IMR-90 (cell line): ENCODE results near the gene C17orf78.

Experiments
- MXI1 ChIP-seq: IDR thresholded peaks from 2 replicates; pipeline ENCODE4 v1.6.1; 2012; ENCODE audit warnings: low read depth, mild to moderate bottlenecking, low read length, moderate library complexity, borderline replicate concordance
- TF ChIP-seq, protein P1 (sequence below): conservative IDR thresholded peaks from 2 replicates; pipeline ENCODE4 v1.5.1; 2012; ENCODE audit warnings: mild to moderate bottlenecking, low read depth, low read length, improper control_type of control experiment

DNA sequence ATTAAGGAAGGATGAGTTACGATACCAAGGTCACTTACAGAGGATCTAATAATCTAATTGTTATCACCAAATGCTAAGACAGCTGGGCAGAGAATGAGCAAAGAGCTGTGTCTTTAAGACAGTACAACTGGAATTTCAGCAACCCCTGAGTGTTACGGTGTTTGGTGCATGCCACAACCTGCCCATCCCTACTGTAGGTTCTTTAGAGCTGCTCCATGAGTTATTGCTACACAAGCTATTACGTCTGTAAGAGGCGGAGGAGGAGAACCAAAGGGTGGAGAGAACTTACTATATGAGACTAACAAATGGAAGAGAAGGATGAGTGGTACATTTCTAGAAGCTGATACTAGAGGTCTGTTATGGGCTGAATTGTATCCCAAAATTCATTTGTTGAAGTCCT is 14.2 kb upstream of the C17orf78 start:
- TF ChIP-seq, protein P1, sequence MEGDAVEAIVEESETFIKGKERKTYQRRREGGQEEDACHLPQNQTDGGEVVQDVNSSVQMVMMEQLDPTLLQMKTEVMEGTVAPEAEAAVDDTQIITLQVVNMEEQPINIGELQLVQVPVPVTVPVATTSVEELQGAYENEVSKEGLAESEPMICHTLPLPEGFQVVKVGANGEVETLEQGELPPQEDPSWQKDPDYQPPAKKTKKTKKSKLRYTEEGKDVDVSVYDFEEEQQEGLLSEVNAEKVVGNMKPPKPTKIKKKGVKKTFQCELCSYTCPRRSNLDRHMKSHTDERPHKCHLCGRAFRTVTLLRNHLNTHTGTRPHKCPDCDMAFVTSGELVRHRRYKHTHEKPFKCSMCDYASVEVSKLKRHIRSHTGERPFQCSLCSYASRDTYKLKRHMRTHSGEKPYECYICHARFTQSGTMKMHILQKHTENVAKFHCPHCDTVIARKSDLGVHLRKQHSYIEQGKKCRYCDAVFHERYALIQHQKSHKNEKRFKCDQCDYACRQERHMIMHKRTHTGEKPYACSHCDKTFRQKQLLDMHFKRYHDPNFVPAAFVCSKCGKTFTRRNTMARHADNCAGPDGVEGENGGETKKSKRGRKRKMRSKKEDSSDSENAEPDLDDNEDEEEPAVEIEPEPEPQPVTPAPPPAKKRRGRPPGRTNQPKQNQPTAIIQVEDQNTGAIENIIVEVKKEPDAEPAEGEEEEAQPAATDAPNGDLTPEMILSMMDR = no peak
- TF ChIP-seq MXI1 = no peak
